ENCODE data around the gene FIZ1.
A peak's percentile ranks its signal among the peaks of the same experiment; 100 is the strongest.
"Not testable (repeated sequence)": the region's sequence is repeated elsewhere in the genome, so short reads cannot be mapped to it uniquely, and the experiment has no call there.

The FIZ1 gene

GRCh38 chr19:55590109-55590508 lies 9.2 kb downstream of the FIZ1 start:
- Histone ChIP-seq H3K9me3 (ENCODE audit: control insufficient read depth, insufficient read depth, low read length) (no peaks in the 10 kb centered on the region), H3K36me3 (ENCODE audit: control insufficient read depth, insufficient read depth, low read length) (peaks cover 9% of the 10 kb centered on the region), H3K27ac (ENCODE audit: low read depth, low read length) (no peak overlapping the region), H3K9ac (ENCODE audit: low read depth, low read length) (no peak overlapping the region), H3K4me1 (ENCODE audit: control insufficient read depth, insufficient read depth, low read length) (peaks cover 14% of the 10 kb centered on the region), H3K4me3 (ENCODE audit: low read depth, low read length) (no peak overlapping the region), H3K27me3 (ENCODE audit: control insufficient read depth, insufficient read depth, low read length) (peaks cover 4% of the 10 kb centered on the region)

- Histone ChIP-seq H3K27ac (ENCODE audit: low read depth, low read length) (no peak overlapping the region), H3K9me3 (ENCODE audit: control insufficient read depth, insufficient read depth, low read length) (no peaks in the 10 kb centered on the region), H3K27me3 (ENCODE audit: control insufficient read depth, insufficient read depth, low read length) (peaks cover 4% of the 10 kb centered on the region), H3K36me3 (ENCODE audit: control insufficient read depth, insufficient read depth, low read length) (0 out of 2 replicates have a peak, but pooled peaks cover 3% of the 10 kb centered on the region), H3K4me3 (ENCODE audit: low read depth, low read length) (no peak overlapping the region), H3K4me1 (ENCODE audit: control insufficient read depth, insufficient read depth, low read length) (peaks cover 14% of the 10 kb centered on the region), H3K9ac (ENCODE audit: low read depth, low read length) (no peak overlapping the region)
Observed at GRCh38 chr19:55588738-55589137, 10.6 kb downstream of the FIZ1 start.

GRCh38 chr19:55586976-55587668 lies 12.2 kb downstream of the FIZ1 start:
- H3K27ac ChIP-seq (ENCODE audit: low read depth, low read length), result peak overlapping the region; percentile 46

GRCh38 chr19:55585658-55586339 lies 13.5 kb downstream of the FIZ1 start:
- Histone ChIP-seq H3K9ac (ENCODE audit: low read depth, low read length) (0 out of 2 replicates have a peak overlapping the region, but pooled peaks have one; percentile 7), H3K27me3 (ENCODE audit: control insufficient read depth, insufficient read depth, low read length) (peaks cover 4% of the 10 kb centered on the region), H3K27ac (ENCODE audit: low read depth, low read length) (no peak overlapping the region), H3K36me3 (ENCODE audit: control insufficient read depth, insufficient read depth, low read length) (no peaks in the 10 kb centered on the region), H3K4me3 (ENCODE audit: low read depth, low read length) (peak overlapping the region; percentile 61), H3K4me1 (ENCODE audit: control insufficient read depth, insufficient read depth, low read length) (peaks cover 14% of the 10 kb centered on the region), H3K9me3 (ENCODE audit: control insufficient read depth, insufficient read depth, low read length) (no peaks in the 10 kb centered on the region)

More at GRCh38 chr19:55586976-55587668, 12.2 kb downstream of the FIZ1 start:
- 0 out of 2 replicates have a peak, but pooled peaks cover 3% of the 10 kb centered on the region for H3K36me3 ChIP-seq (ENCODE audit: control insufficient read depth, insufficient read depth, low read length)
- H3K9me3 ChIP-seq (ENCODE audit: control insufficient read depth, insufficient read depth, low read length), result no peaks in the 10 kb centered on the region
- H3K27me3 ChIP-seq (ENCODE audit: control insufficient read depth, insufficient read depth, low read length), result peaks cover 4% of the 10 kb centered on the region
- H3K4me1 ChIP-seq (ENCODE audit: control insufficient read depth, insufficient read depth, low read length), result peaks cover 14% of the 10 kb centered on the region
- peak overlapping the region; percentile 62 for H3K4me3 ChIP-seq (ENCODE audit: low read depth, low read length)
- no peak overlapping the region for H3K9ac ChIP-seq (ENCODE audit: low read depth, low read length)

GRCh38 chr19:55584871-55585270 lies 14.4 kb downstream of the FIZ1 start:
- H3K27ac ChIP-seq (ENCODE audit: low read depth, low read length), result no peak overlapping the region
- no peaks in the 10 kb centered on the region for H3K36me3 ChIP-seq (ENCODE audit: control insufficient read depth, insufficient read depth, low read length)
- no peak overlapping the region for H3K4me3 ChIP-seq (ENCODE audit: low read depth, low read length)
- peaks cover 8% of the 10 kb centered on the region for H3K4me1 ChIP-seq (ENCODE audit: control insufficient read depth, insufficient read depth, low read length)
- H3K9ac ChIP-seq (ENCODE audit: low read depth, low read length), result no peak overlapping the region
- peaks cover 4% of the 10 kb centered on the region for H3K27me3 ChIP-seq (ENCODE audit: control insufficient read depth, insufficient read depth, low read length)
- no peaks in the 10 kb centered on the region for H3K9me3 ChIP-seq (ENCODE audit: control insufficient read depth, insufficient read depth, low read length)

GRCh38 chr19:55583897-55584296 lies 15.4 kb downstream of the FIZ1 start:
- not testable (repeated sequence) for H3K36me3 ChIP-seq (ENCODE audit: control insufficient read depth, insufficient read depth, low read length); H3K9ac ChIP-seq (ENCODE audit: low read depth, low read length); H3K27me3 ChIP-seq (ENCODE audit: control insufficient read depth, insufficient read depth, low read length); H3K9me3 ChIP-seq (ENCODE audit: control insufficient read depth, insufficient read depth, low read length); H3K4me1 ChIP-seq (ENCODE audit: control insufficient read depth, insufficient read depth, low read length); H3K4me3 ChIP-seq (ENCODE audit: low read depth, low read length); H3K27ac ChIP-seq (ENCODE audit: low read depth, low read length)

- not testable (repeated sequence) for H3K9me3 ChIP-seq (ENCODE audit: control insufficient read depth, insufficient read depth, low read length); H3K27ac ChIP-seq (ENCODE audit: low read depth, low read length); H3K4me1 ChIP-seq (ENCODE audit: control insufficient read depth, insufficient read depth, low read length); H3K36me3 ChIP-seq (ENCODE audit: control insufficient read depth, insufficient read depth, low read length); H3K4me3 ChIP-seq (ENCODE audit: low read depth, low read length); H3K9ac ChIP-seq (ENCODE audit: low read depth, low read length); H3K27me3 ChIP-seq (ENCODE audit: control insufficient read depth, insufficient read depth, low read length)
Observed at GRCh38 chr19:55582284-55582683, 17.0 kb downstream of the FIZ1 start.

GRCh38 chr19:55581823-55582223 lies 17.5 kb downstream of the FIZ1 start:
- Histone ChIP-seq H3K9me3 (ENCODE audit: control insufficient read depth, insufficient read depth, low read length) (no peaks in the 10 kb centered on the region), H3K4me3 (ENCODE audit: low read depth, low read length) (no peak overlapping the region), H3K27ac (ENCODE audit: low read depth, low read length) (no peak overlapping the region), H3K27me3 (ENCODE audit: control insufficient read depth, insufficient read depth, low read length) (peaks cover 3% of the 10 kb centered on the region), H3K36me3 (ENCODE audit: control insufficient read depth, insufficient read depth, low read length) (peaks cover 14% of the 10 kb centered on the region), H3K4me1 (ENCODE audit: control insufficient read depth, insufficient read depth, low read length) (peaks cover 3% of the 10 kb centered on the region), H3K9ac (ENCODE audit: low read depth, low read length) (no peak overlapping the region)

- no peaks in the 10 kb centered on the region for H3K27me3 ChIP-seq (ENCODE audit: control insufficient read depth, insufficient read depth, low read length)
- no peaks in the 10 kb centered on the region; the same call in 1 of the 2 replicates for H3K4me1 ChIP-seq (ENCODE audit: control insufficient read depth, insufficient read depth, low read length)
- H3K4me3 ChIP-seq (ENCODE audit: low read depth, low read length), result peak overlapping the region; percentile 82
- no peak overlapping the region for H3K9ac ChIP-seq (ENCODE audit: low read depth, low read length)
- H3K36me3 ChIP-seq (ENCODE audit: control insufficient read depth, insufficient read depth, low read length), result peaks cover 17% of the 10 kb centered on the region
- no peak overlapping the region for H3K27ac ChIP-seq (ENCODE audit: low read depth, low read length)
- no peaks in the 10 kb centered on the region for H3K9me3 ChIP-seq (ENCODE audit: control insufficient read depth, insufficient read depth, low read length)
Observed at GRCh38 chr19:55581145-55581822, 18.0 kb downstream of the FIZ1 start.

GRCh38 chr19:55580628-55581144 lies 18.6 kb downstream of the FIZ1 start, which contains the start of gene ZNF579:
Gene ZNF579 (minus strand): TSS chr19:55580848. CDS start chr19:55579639, 1,209 bp downstream.
- H3K27ac ChIP-seq (ENCODE audit: low read depth, low read length), result peak within 1 kb of the TSS; percentile 88

More at GRCh38 chr19:55580628-55581144, 18.6 kb downstream of the FIZ1 start, which contains the start of gene ZNF579:
- Histone ChIP-seq H3K4me1 (ENCODE audit: control insufficient read depth, insufficient read depth, low read length) (no peaks in the 10 kb centered on the region; the same call in 1 of the 2 replicates), H3K9me3 (ENCODE audit: control insufficient read depth, insufficient read depth, low read length) (no peaks in the 10 kb centered on the region), H3K36me3 (ENCODE audit: control insufficient read depth, insufficient read depth, low read length) (peaks cover 17% of the 10 kb centered on the region), H3K27me3 (ENCODE audit: control insufficient read depth, insufficient read depth, low read length) (no peaks in the 10 kb centered on the region), H3K4me3 (ENCODE audit: low read depth, low read length) (peak within 1 kb of the TSS; percentile 82), H3K9ac (ENCODE audit: low read depth, low read length) (peak within 1 kb of the TSS; percentile 72)

Data from HUES48 (cell line).